Hepatocyte (in vitro differentiated cells): ENCODE measurements around the gene LLGL1.

Experiments used
- CTCF ChIP-seq: fragments of 200-600 bp; sonication (generic); IDR thresholded peaks from 2 replicates; pipeline ENCODE4 v1.5.1; 2016; ENCODE audit warnings: antibody characterized with exemption, mild to moderate bottlenecking; ENCODE audit not compliant: poor library complexity
- EZH2 ChIP-seq: fragments of 200-600 bp; sonication (generic); IDR thresholded peaks from 2 replicates; pipeline ENCODE4 v1.6.1; 2016; ENCODE audit warnings: antibody characterized with exemption, mild to moderate bottlenecking, borderline replicate concordance

GRCh38 chr17:18185391-18185790, 40.0 kb upstream of the LLGL1 start:
- TF ChIP-seq CTCF (no peak), EZH2 (no peak)
